MM.1S (cell line): Measurements from ENCODE around the gene SLC7A8.

Experiments used
- DNase-seq: peaks from one replicate; pipeline ENCODE4 v3.0.0-alpha.2; 2015
- H2AFZ ChIP-seq: fragments of 300-600 bp; sonication (generic); 2 replicates; pipeline ENCODE4 v1.6.0; 2016; ENCODE audit warnings: antibody characterized with exemption, low read length
- H3F3A ChIP-seq: fragments of 300-600 bp; sonication (generic); 2 replicates; pipeline ENCODE4 v1.6.1; 2016; ENCODE audit warnings: mild to moderate bottlenecking, antibody characterized with exemption, low read length, moderate library complexity, mixed read lengths; ENCODE audit not compliant: insufficient read depth
- H3K27ac ChIP-seq: fragments of 300-600 bp; sonication (generic); 2 replicates; pipeline ENCODE4 v1.5.1; 2016; ENCODE audit warnings: mild to moderate bottlenecking, low read length
- H3K27me3 ChIP-seq: fragments of 300-600 bp; sonication (generic); replicated peaks from 2 replicates; pipeline ENCODE4 v1.6.0; 2016; ENCODE audit warnings: low read length; ENCODE audit not compliant: insufficient read depth
- H3K36me3 ChIP-seq: fragments of 300-600 bp; sonication (generic); replicated peaks from 2 replicates; pipeline ENCODE4 v1.6.1; 2016; ENCODE audit warnings: mild to moderate bottlenecking, low read length, mixed read lengths; ENCODE audit not compliant: insufficient read depth
- H3K4me1 ChIP-seq: fragments of 300-600 bp; sonication (generic); 2 replicates; pipeline ENCODE4 v1.6.1; 2016; ENCODE audit warnings: low read length, mixed read lengths
- H3K4me2 ChIP-seq: fragments of 300-600 bp; sonication (generic); 2 replicates; pipeline ENCODE4 v1.6.0; 2016; ENCODE audit warnings: low read depth, low read length
- H3K4me3 ChIP-seq: fragments of 300-600 bp; sonication (generic); 2 replicates; pipeline ENCODE4 v1.5.1; 2016; ENCODE audit warnings: low read length, mixed read lengths
- H3K79me2 ChIP-seq: fragments of 300-600 bp; sonication (generic); 2 replicates; pipeline ENCODE4 v1.6.1; 2016; ENCODE audit warnings: mixed run types, low read length, mixed read lengths
- H3K9ac ChIP-seq: fragments of 300-600 bp; sonication (generic); 2 replicates; pipeline ENCODE4 v1.6.1; 2016; ENCODE audit warnings: low read length, mixed read lengths
- H3K9me2 ChIP-seq: fragments of 300-600 bp; sonication (generic); replicated peaks from 2 replicates; pipeline ENCODE4 v1.6.1; 2016; ENCODE audit warnings: mild to moderate bottlenecking, low read length, mixed read lengths; ENCODE audit not compliant: insufficient read depth
- H3K9me3 ChIP-seq: fragments of 300-600 bp; sonication (generic); replicated peaks from 2 replicates; pipeline ENCODE4 v1.6.1; 2016; ENCODE audit warnings: mild to moderate bottlenecking, low read length, mixed read lengths; ENCODE audit not compliant: insufficient read depth
- H4K20me1 ChIP-seq: fragments of 300-600 bp; sonication (generic); 2 replicates; pipeline ENCODE4 v1.6.1; 2016; ENCODE audit warnings: mild to moderate bottlenecking, low read length, moderate library complexity, mixed read lengths; ENCODE audit not compliant: insufficient read depth
- EZH2 ChIP-seq: fragments of 300-600 bp; sonication (generic); optimal IDR thresholded peaks from 2 replicates; pipeline ENCODE3; 2017; ENCODE audit warnings: low read depth, mild to moderate bottlenecking, antibody characterized with exemption, low read length, mixed read lengths
- EZH2phosphoT487 ChIP-seq: fragments of 300-600 bp; sonication (generic); IDR thresholded peaks from 2 replicates; pipeline ENCODE4 v1.6.1; 2018; ENCODE audit warnings: antibody characterized with exemption, low read length
- TF ChIP-seq, protein P1 (sequence below): fragments of 300-600 bp; sonication (generic); IDR thresholded peaks from 2 replicates; pipeline ENCODE4 v1.5.1; 2016; ENCODE audit warnings: antibody characterized with exemption, low read length, mixed read lengths

SLC7A8 gene

DNA sequence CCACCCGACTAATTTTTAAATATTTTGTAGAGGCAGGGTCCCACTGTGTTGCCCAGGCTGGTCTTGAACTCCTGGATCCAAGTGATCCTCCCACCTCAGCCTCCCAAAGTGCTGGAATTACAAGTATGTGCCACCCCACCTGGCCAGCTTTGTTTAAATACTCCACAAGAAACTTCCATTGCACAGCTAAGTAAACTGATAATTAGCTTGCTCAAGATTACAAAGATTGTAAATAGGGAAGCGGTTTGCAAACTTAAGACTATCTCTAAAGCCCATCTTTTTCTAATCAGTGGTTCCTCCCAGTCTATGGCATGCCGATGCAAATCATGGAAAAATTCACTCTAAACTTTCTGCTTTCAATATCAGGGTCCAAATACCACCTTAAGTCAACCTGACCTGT, 9.7 kb downstream of the SLC7A8 start:
- H3K9me2 ChIP-seq, result no peaks in the 10 kb centered on the region
- H3F3A ChIP-seq, result no peaks in the 10 kb centered on the region
- H3K27me3 ChIP-seq, result no peaks in the 10 kb centered on the region
- no peak overlapping the region for H3K4me3 ChIP-seq
- H4K20me1 ChIP-seq, result no peaks in the 10 kb centered on the region
- no peak overlapping the region for H3K27ac ChIP-seq
- H3K79me2 ChIP-seq, result no peaks in the 10 kb centered on the region
- DNase-seq, result no peak
- H3K9me3 ChIP-seq, result no peaks in the 10 kb centered on the region
- TF ChIP-seq, protein P1, sequence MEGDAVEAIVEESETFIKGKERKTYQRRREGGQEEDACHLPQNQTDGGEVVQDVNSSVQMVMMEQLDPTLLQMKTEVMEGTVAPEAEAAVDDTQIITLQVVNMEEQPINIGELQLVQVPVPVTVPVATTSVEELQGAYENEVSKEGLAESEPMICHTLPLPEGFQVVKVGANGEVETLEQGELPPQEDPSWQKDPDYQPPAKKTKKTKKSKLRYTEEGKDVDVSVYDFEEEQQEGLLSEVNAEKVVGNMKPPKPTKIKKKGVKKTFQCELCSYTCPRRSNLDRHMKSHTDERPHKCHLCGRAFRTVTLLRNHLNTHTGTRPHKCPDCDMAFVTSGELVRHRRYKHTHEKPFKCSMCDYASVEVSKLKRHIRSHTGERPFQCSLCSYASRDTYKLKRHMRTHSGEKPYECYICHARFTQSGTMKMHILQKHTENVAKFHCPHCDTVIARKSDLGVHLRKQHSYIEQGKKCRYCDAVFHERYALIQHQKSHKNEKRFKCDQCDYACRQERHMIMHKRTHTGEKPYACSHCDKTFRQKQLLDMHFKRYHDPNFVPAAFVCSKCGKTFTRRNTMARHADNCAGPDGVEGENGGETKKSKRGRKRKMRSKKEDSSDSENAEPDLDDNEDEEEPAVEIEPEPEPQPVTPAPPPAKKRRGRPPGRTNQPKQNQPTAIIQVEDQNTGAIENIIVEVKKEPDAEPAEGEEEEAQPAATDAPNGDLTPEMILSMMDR, result no peak
- TF ChIP-seq EZH2phosphoT487, result no peak
- no peak for TF ChIP-seq EZH2
- no peak overlapping the region for H3K4me2 ChIP-seq
- H2AFZ ChIP-seq, result no peak overlapping the region
- H3K36me3 ChIP-seq, result no peaks in the 10 kb centered on the region
- no peak overlapping the region for H3K9ac ChIP-seq
- H3K4me1 ChIP-seq, result no peaks in the 10 kb centered on the region

DNA sequence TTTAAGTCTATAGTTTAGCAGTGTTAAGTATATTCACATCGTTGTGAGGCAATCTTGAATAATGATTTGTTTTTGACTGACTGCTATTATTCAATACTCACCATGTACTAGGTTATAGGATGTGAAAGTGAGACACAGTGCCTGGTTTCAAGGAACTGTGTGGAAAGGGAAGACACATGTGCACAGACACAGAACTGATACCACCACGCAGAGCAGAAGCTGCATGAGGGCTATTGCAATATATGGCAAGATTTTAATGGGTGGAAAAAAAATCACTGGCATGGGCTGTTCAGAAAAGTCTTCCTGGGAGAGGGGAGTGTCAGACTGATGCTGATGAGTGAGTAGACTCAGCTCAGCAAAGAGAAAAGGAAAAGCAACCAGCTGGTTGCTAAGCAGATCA, 10.4 kb downstream of the SLC7A8 start:
- DNase-seq, result no peak
- Histone ChIP-seq H3K9me2 (no peaks in the 10 kb centered on the region), H3F3A (no peaks in the 10 kb centered on the region), H3K9me3 (no peaks in the 10 kb centered on the region), H3K9ac (no peak overlapping the region), H3K4me2 (no peak overlapping the region), H3K27me3 (no peaks in the 10 kb centered on the region), H3K36me3 (no peaks in the 10 kb centered on the region), H2AFZ (no peak overlapping the region), H3K79me2 (no peaks in the 10 kb centered on the region), H4K20me1 (no peaks in the 10 kb centered on the region), H3K4me1 (no peaks in the 10 kb centered on the region), H3K4me3 (no peak overlapping the region), H3K27ac (no peak overlapping the region)
- TF ChIP-seq EZH2, result no peak
- no peak for TF ChIP-seq EZH2phosphoT487

- no peaks in the 10 kb centered on the region for H3K9me2 ChIP-seq
- no peaks in the 10 kb centered on the region for H3K79me2 ChIP-seq
- no peak overlapping the region for H3K27ac ChIP-seq
- no peaks in the 10 kb centered on the region for H3K27me3 ChIP-seq
- H3K4me1 ChIP-seq, result no peaks in the 10 kb centered on the region
- H3F3A ChIP-seq, result no peaks in the 10 kb centered on the region
- H3K36me3 ChIP-seq, result no peaks in the 10 kb centered on the region
- no peaks in the 10 kb centered on the region for H3K9me3 ChIP-seq
- no peak overlapping the region for H3K4me3 ChIP-seq
- TF ChIP-seq, protein P1, result no peak
- no peak for TF ChIP-seq EZH2
- no peak for TF ChIP-seq EZH2phosphoT487
- H4K20me1 ChIP-seq, result no peaks in the 10 kb centered on the region
- H2AFZ ChIP-seq, result no peak overlapping the region
- DNase-seq, result no peak
- no peak overlapping the region for H3K9ac ChIP-seq
- no peak overlapping the region for H3K4me2 ChIP-seq
These were observed 10.9 kb downstream of the SLC7A8 start for GRCh38 chr14:23172574-23172973.

DNA sequence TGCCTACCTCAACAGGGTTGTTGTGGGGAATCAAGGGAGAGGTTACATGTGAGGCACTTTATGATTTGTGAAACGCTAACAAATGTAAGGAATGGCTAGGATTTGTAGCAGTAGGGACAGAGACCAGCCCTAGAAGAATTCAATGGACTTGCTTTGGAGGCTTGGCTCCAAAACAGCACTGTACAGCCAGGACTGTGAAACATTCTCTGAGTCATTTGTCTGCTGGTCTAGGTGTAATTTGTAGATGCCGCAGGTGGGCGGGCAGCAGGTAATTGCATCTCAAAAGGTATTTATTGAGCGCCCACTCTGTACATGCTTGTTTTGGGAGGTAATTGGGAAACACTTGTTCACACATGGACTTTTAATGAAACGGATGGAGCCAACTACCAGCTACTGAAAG, 11.4 kb downstream of the SLC7A8 start:
- no peak overlapping the region for H2AFZ ChIP-seq
- no peaks in the 10 kb centered on the region for H3F3A ChIP-seq
- DNase-seq, result no peak
- no peaks in the 10 kb centered on the region for H3K27me3 ChIP-seq
- TF ChIP-seq EZH2phosphoT487 (no peak), EZH2 (no peak)
- TF ChIP-seq, protein P1, result no peak
- H3K9me2 ChIP-seq, result no peaks in the 10 kb centered on the region
- no peaks in the 10 kb centered on the region for H3K9me3 ChIP-seq
- no peak overlapping the region for H3K4me3 ChIP-seq
- no peak overlapping the region for H3K27ac ChIP-seq
- no peak overlapping the region for H3K4me2 ChIP-seq
- H3K4me1 ChIP-seq, result no peaks in the 10 kb centered on the region
- H3K9ac ChIP-seq, result no peak overlapping the region
- H3K79me2 ChIP-seq, result no peaks in the 10 kb centered on the region
- no peaks in the 10 kb centered on the region for H4K20me1 ChIP-seq
- no peaks in the 10 kb centered on the region for H3K36me3 ChIP-seq
